GM21447 (cell line): Measurements from ENCODE around the gene SETD2.
"Not testable (repeated sequence)": the region's sequence is repeated elsewhere in the genome, so short reads cannot be mapped to it uniquely, and the experiment has no call there.

ENCODE experiments used
- ATAC-seq: cut with Tn5 transposase; IDR thresholded peaks from one replicate; pipeline ENCODE4 v1.9.1; 2021; ENCODE audit not compliant: unreplicated experiment

Gene SETD2, protein sequence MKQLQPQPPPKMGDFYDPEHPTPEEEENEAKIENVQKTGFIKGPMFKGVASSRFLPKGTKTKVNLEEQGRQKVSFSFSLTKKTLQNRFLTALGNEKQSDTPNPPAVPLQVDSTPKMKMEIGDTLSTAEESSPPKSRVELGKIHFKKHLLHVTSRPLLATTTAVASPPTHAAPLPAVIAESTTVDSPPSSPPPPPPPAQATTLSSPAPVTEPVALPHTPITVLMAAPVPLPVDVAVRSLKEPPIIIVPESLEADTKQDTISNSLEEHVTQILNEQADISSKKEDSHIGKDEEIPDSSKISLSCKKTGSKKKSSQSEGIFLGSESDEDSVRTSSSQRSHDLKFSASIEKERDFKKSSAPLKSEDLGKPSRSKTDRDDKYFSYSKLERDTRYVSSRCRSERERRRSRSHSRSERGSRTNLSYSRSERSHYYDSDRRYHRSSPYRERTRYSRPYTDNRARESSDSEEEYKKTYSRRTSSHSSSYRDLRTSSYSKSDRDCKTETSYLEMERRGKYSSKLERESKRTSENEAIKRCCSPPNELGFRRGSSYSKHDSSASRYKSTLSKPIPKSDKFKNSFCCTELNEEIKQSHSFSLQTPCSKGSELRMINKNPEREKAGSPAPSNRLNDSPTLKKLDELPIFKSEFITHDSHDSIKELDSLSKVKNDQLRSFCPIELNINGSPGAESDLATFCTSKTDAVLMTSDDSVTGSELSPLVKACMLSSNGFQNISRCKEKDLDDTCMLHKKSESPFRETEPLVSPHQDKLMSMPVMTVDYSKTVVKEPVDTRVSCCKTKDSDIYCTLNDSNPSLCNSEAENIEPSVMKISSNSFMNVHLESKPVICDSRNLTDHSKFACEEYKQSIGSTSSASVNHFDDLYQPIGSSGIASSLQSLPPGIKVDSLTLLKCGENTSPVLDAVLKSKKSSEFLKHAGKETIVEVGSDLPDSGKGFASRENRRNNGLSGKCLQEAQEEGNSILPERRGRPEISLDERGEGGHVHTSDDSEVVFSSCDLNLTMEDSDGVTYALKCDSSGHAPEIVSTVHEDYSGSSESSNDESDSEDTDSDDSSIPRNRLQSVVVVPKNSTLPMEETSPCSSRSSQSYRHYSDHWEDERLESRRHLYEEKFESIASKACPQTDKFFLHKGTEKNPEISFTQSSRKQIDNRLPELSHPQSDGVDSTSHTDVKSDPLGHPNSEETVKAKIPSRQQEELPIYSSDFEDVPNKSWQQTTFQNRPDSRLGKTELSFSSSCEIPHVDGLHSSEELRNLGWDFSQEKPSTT (N-terminal part only)

DNA sequence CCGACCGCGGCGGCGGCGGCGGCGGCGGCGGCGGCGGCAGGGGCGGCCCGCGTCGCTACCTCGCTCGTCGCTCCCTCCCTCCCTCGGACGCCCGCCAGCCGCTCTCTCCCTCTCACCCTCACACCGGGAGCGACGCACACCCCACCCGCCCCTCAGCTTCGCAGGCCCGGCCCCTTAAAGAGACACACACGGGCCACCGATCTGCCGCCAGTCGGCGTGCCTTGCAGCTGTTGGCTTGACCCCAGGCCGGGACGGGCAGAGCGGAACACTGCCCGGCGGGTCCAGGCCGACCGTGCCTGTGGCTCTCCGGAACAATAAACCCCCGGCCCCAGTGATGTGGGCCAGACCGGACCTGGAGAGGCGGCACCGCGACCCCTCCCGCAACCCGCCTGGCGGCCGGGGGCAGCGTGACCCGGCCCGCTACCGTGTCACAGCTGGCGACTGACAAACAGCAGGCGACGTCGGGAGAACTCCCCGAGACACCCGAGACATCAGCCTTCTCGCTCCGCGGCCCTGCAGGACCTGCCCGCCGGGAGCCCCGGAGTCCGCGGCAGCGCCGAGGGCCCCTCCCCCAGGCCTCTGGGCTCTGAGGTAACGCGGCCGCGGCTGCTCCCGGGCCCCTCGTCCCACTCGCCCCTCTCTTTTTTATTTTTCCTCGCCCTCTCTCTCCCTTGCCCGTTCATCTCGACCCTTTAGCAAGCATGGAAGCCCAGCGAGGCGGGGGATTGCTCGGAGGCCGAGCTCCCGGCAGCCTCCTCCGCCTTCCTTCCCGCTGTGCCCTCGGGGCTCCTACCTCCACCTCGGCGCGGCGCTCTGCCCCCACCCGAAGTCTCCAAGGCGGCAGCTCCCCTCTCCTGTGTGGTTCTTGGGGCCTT lies at the start of gene SETD2:
SETD2 (minus strand) TSS at position 107 of the 875 bp plus-strand sequence. CDS start 189 bp downstream, outside the sequence.
- ATAC-seq: peak; percentile 65

DNA sequence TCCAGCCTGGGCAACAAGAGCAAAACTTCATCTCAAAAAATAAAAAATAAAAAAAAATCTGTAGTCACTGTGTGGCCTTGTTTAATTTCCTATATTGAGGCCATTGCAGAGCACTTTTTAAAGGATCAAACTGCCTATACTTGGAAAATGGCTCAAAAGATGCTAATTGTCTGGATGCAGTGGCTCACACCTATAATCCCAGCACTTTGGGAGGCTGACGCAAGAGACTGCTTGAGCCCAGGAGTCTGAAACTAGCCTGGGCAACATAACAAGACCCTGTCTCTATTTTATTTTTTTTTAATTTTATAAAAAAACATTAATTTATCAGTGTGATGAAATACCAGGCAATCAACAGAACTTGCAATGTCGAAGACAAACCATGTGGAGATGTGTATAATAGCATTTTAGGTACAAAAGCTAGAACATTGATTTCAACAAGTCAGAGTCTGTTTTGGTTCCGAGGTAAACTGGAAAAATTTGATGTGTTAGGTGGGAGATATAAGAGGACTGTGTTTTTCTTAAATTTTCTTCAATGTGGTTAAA lies 47.0 kb upstream of the SETD2 start:
- no peak for ATAC-seq

GRCh38 chr3:47206022-47206421 lies 42.1 kb upstream of the SETD2 start:
- ATAC-seq: not testable (repeated sequence)

GRCh38 chr3:47204875-47205274 lies 41.0 kb upstream of the SETD2 start:
- no peak for ATAC-seq

DNA sequence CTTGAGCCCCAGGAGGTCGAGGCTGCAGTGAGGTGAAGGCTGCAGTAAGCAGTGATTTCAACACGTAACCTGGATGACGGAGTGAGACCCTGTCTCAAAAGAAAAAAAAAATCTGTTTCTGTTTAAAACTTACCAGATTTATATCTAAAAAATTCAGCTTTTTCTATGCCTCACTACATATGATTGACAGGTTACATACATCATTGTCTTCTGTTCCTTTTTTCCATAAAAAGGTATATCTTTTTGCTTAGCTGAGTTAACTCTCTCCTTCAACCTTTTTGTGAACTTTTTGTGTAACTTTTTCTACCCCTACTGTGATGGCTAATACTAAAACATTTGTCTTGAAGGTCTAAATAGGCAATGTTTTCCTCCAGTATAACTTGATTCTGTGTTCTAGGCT lies 38.6 kb upstream of the SETD2 start:
- ATAC-seq: no peak

GRCh38 chr3:47197287-47197686 lies 33.4 kb upstream of the SETD2 start:
- ATAC-seq: no peak

GRCh38 chr3:47194994-47195393 lies 31.1 kb upstream of the SETD2 start:
- ATAC-seq: no peak

GRCh38 chr3:47193871-47194859 lies 30.3 kb upstream of the SETD2 start:
- ATAC-seq: no peak

- no peak for ATAC-seq
Measured at GRCh38 chr3:47186285-47186684, 22.4 kb upstream of the SETD2 start.

- not testable (repeated sequence) for ATAC-seq
Measured at GRCh38 chr3:47181685-47182084, 17.8 kb upstream of the SETD2 start.

DNA sequence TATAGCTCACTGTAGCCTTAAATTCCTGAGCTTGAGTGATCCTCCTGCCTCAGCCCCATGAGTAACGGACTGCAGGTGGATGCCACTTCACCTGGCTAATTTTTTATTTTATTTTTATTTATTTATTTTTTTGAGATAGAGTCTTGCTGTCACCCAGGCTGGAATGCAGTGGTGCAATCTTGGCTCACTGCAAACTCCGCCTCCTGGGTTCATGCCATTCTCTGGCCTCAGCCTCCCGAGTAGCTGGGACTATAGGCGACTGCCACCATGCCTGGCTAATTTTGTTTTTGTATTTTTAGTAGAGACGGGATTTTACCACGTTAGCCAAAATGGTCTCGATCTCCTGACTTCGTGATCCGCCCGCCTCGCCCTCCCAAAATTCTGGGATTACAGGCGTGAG lies 16.1 kb upstream of the SETD2 start:
- ATAC-seq: not testable (repeated sequence)

DNA sequence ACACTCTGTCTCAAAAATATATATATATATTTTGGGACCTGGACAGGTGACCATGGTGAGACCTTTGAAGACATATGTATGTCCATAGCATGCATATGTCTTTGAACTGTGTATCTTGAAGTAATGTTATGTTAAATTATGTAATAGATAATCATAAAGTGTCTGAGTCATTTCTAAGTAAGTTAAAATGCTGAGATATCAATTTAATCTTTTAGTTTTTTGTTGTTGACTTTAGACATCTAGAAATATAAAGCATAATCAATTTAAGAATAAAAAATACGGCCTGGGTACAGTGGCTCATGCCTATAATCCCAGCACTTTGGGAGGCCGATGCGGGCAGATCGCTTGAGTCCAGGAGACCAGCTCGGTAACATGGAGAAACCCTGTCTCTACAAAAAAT lies 12.7 kb upstream of the SETD2 start:
- ATAC-seq: no peak

- peak; percentile 20 for ATAC-seq
Measured at GRCh38 chr3:47163169-47164006, 525 bp downstream of the SETD2 start.

GRCh38 chr3:47162697-47163168 lies 1.2 kb downstream of the SETD2 start:
- no peak for ATAC-seq

- ATAC-seq: no peak
Measured at GRCh38 chr3:47161983-47162696, 1.8 kb downstream of the SETD2 start.

DNA sequence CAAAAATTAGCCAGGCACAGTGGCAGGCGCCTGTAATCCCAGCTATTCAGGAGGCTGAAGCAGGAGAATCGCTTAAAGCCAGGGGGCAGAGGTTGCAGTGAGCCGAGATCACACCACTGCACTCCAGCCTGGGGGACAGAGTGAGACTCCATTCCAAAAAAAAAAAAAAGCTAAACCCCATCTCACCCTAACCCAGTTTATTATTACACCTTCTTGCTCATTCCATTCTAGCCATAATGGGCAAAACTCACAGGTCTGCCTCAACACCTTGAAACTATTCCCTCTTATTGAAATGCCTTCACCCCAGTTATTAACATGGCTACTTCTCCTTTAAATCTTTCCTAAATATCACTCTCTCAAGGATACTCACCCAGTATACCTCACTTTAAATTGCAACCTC lies 4.1 kb downstream of the SETD2 start:
- no peak for ATAC-seq

DNA sequence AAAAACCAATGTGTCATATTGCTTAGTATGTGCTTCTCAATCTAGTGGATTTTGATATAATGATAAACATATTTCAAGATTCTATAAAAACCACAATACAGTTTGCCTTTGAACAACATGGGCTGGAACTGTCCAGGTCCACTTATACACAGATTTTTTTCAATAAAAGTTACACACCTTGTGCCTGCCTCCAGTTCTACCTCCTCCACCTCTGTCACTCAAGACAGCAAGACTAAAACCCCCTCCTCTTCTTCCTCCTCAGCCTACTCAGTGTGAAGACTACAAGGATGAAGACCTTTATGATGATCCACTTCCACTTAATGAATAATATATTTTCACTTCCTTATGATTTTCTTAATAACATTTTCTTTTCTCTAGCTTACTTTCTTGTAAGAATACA lies 5.7 kb downstream of the SETD2 start:
- no peak for ATAC-seq
